OCI-LY3 (cell line): ENCODE data around the gene RPL13A.

Experiments used
- CTCF ChIP-seq: fragments of 200-600, 300-600 bp; sonication (generic); IDR thresholded peaks from 2 replicates; pipeline ENCODE4 v1.5.1; 2014; ENCODE audit warnings: antibody characterized with exemption, low read length, low read depth
- EZH2phosphoT487 ChIP-seq: fragments of 200-600 bp; shearing (Covaris generic); IDR thresholded peaks from 2 replicates; pipeline ENCODE4 v1.6.1; 2018; ENCODE audit warnings: antibody characterized with exemption, mixed run types, low read depth

- TF ChIP-seq CTCF (no peak), EZH2phosphoT487 (no peak)
Measured at GRCh38 chr19:49463960-49464740, 23.3 kb upstream of the RPL13A start.
